H1 (cell line): ENCODE results near the gene ITGA11. TPM values are rescaled to one million over a fixed set of nuclear protein-coding genes. Genes with fewer than 3 reads are reported as not detected.
A peak's percentile ranks its signal among the peaks of the same experiment; 100 is the strongest.
"Not testable (repeated sequence)": the region's sequence is repeated elsewhere in the genome, so short reads cannot be mapped to it uniquely, and the experiment has no call there.

ENCODE experiments used
- CTCF ChIA-PET: fragments of 300-600 bp; sonication (Branson Sonifier 250); formaldehyde crosslinking; loops from one replicate; lab custom pipeline; 2021; ENCODE audit not compliant: partially characterized antibody; lab: Charles Lee
- POLR2A ChIA-PET: fragments of 300-600 bp; sonication (Branson Sonifier 250); formaldehyde crosslinking; loops from one replicate; lab custom pipeline; 2021; ENCODE audit warnings: inconsistent platforms; ENCODE audit not compliant: partially characterized antibody; lab: Charles Lee
- DNase-seq, 2 experiments: peaks; one replicate each; pipeline versions ENCODE4 v3.0.0 to v3.0.0-alpha.2; 2010 to 2022; ENCODE audit warnings: low spot score in 2 of 2, low read depth in 1 of 2, mixed read lengths in 1 of 2
- FAIRE-seq: peaks from 2 replicates; lab custom pipeline; 2011; peaks lifted over from hg19 to GRCh38; lab: Jason Lieb, UNC
- H2AFZ ChIP-seq: 2 replicates; pipeline ENCODE4 v1.8.1; 2012; ENCODE audit warnings: low read length, inconsistent platforms
- H2AK5ac ChIP-seq: 2 replicates; pipeline ENCODE4 v1.6.1; 2013; ENCODE audit warnings: low read depth, low read length
- H2BK120ac ChIP-seq: replicated peaks from 2 replicates; pipeline ENCODE3; 2013; ENCODE audit warnings: low read depth, low read length, inconsistent platforms
- H2BK12ac ChIP-seq: 2 replicates; pipeline ENCODE4 v1.6.1; 2013; ENCODE audit warnings: low read depth, low read length
- H2BK15ac ChIP-seq: 2 replicates; pipeline ENCODE4 v1.6.1; 2013; ENCODE audit warnings: low read length
- H2BK20ac ChIP-seq: 2 replicates; pipeline ENCODE4 v1.6.1; 2013; ENCODE audit warnings: low read length
- H2BK5ac ChIP-seq: 2 replicates; pipeline ENCODE4 v1.6.1; 2013; ENCODE audit warnings: low read depth, low read length
- H3K14ac ChIP-seq: 2 replicates; pipeline ENCODE4 v1.6.1; 2013; ENCODE audit warnings: inconsistent platforms; ENCODE audit not compliant: insufficient read length
- H3K18ac ChIP-seq: 2 replicates; pipeline ENCODE4 v1.6.1; 2013; ENCODE audit warnings: low read length; ENCODE audit errors: extremely low read depth
- H3K23ac ChIP-seq: 2 replicates; pipeline ENCODE4 v1.6.1; 2013; ENCODE audit warnings: inconsistent platforms; ENCODE audit not compliant: insufficient read length
- H3K23me2 ChIP-seq: 2 replicates; pipeline ENCODE4 v1.6.1; 2013; ENCODE audit warnings: low read depth, low read length
- H3K27ac ChIP-seq: 2 replicates; pipeline ENCODE4 v1.6.1; 2011; ENCODE audit warnings: low read depth, low read length, inconsistent platforms
- H3K27me3 ChIP-seq, 4 experiments: replicated peaks in 1 of 4; 1 replicate in 1 of 4; 2 replicates in 3 of 4; pipeline versions ENCODE4 v1.6.1 to v1.8.1; 2011 to 2013; ENCODE audit warnings: low read length in 3 of 4, mild to moderate bottlenecking in 3 of 4, inconsistent platforms in 2 of 4, mixed read lengths in 2 of 4, moderate library complexity in 1 of 4; ENCODE audit not compliant: control insufficient read depth in 3 of 4, insufficient read depth in 3 of 4; ENCODE audit errors: extremely low read depth in 1 of 4
- H3K36me3 ChIP-seq, 4 experiments: 2 replicates each; pipeline versions ENCODE4 v1.6.1 to v1.8.1; 2011 to 2013; ENCODE audit warnings: mild to moderate bottlenecking in 4 of 4, low read length in 3 of 4, moderate library complexity in 2 of 4, control low read depth in 1 of 4, inconsistent platforms in 1 of 4; ENCODE audit not compliant: insufficient read depth in 4 of 4, control insufficient read depth in 2 of 4
- H3K4ac ChIP-seq: replicated peaks from 2 replicates; pipeline ENCODE3; 2013; ENCODE audit warnings: low read length, low read depth, mixed read lengths, inconsistent platforms; ENCODE audit not compliant: insufficient read length
- H3K4me1 ChIP-seq, 4 experiments: replicated peaks in 1 of 4; 1 replicate in 1 of 4; 2 replicates in 3 of 4; pipeline versions ENCODE4 v1.6.1 to v1.8.1; 2011 to 2013; ENCODE audit warnings: low read length in 3 of 4, inconsistent platforms in 2 of 4, mixed read lengths in 1 of 4; ENCODE audit not compliant: insufficient read depth in 4 of 4, control insufficient read depth in 3 of 4
- H3K4me2 ChIP-seq, 2 experiments: 2 replicates each; pipeline versions ENCODE4 v1.6.1 to v1.8.1; 2011 to 2013; ENCODE audit warnings: low read depth in 2 of 2, low read length in 2 of 2, control low read depth in 1 of 2, inconsistent platforms in 1 of 2, mild to moderate bottlenecking in 1 of 2; ENCODE audit not compliant: insufficient read depth in 1 of 2
- H3K4me3 ChIP-seq, 4 experiments: fragments of 200-600, 300-600 bp in 1 of 4; sonication (generic), shearing (Covaris generic), sonication (Bioruptor Twin) in 1 of 4; 2 replicates each; pipeline versions ENCODE4 v1.5.1 to v1.8.1; 2011 to 2016; ENCODE audit warnings: low read length in 4 of 4, low read depth in 3 of 4, control low read depth in 2 of 4, inconsistent platforms in 2 of 4, mild to moderate bottlenecking in 2 of 4, mixed read lengths in 1 of 4, moderate library complexity in 1 of 4; ENCODE audit not compliant: insufficient read depth in 2 of 4; ENCODE audit errors: extremely low read depth in 1 of 4
- H3K56ac ChIP-seq: replicated peaks from 2 replicates; pipeline ENCODE3; 2013; ENCODE audit warnings: low read depth, mild to moderate bottlenecking, mixed read lengths, low read length, inconsistent platforms; ENCODE audit not compliant: insufficient read length
- H3K79me1 ChIP-seq: 2 replicates; pipeline ENCODE4 v1.6.1; 2013; ENCODE audit warnings: low read depth, low read length, control low read depth
- H3K79me2 ChIP-seq, 2 experiments: 2 replicates each; pipeline versions ENCODE4 v1.6.1 to v1.8.1; 2012 to 2013; ENCODE audit warnings: low read length in 2 of 2, mild to moderate bottlenecking in 2 of 2, inconsistent platforms in 1 of 2; ENCODE audit not compliant: insufficient read depth in 2 of 2, control insufficient read depth in 1 of 2
- H3K9ac ChIP-seq, 4 experiments: replicated peaks in 1 of 4; 1 replicate in 1 of 4; 2 replicates in 3 of 4; pipeline versions ENCODE4 v1.6.1 to v1.8.1; 2011 to 2013; ENCODE audit warnings: low read depth in 3 of 4, low read length in 3 of 4, control low read depth in 2 of 4, mild to moderate bottlenecking in 2 of 4, moderate library complexity in 2 of 4, inconsistent platforms in 1 of 4; ENCODE audit errors: extremely low read depth in 1 of 4
- H3K9me3 ChIP-seq, 2 experiments: 2 replicates each; pipeline versions ENCODE4 v1.6.1 to v1.8.1; 2012 to 2013; ENCODE audit warnings: mild to moderate bottlenecking in 2 of 2, moderate library complexity in 2 of 2, control low read depth in 1 of 2, inconsistent platforms in 1 of 2, low read depth in 1 of 2, low read length in 1 of 2, mixed read lengths in 1 of 2; ENCODE audit not compliant: insufficient read depth in 2 of 2
- H4K20me1 ChIP-seq, 2 experiments: replicated peaks in 1 of 2; 2 replicates each; pipeline versions ENCODE3 to v1.8.1; 2011 to 2013; ENCODE audit warnings: inconsistent platforms in 2 of 2, low read length in 2 of 2, mild to moderate bottlenecking in 1 of 2; ENCODE audit not compliant: insufficient read depth in 2 of 2, control insufficient read depth in 1 of 2
- H4K5ac ChIP-seq: 2 replicates; pipeline ENCODE4 v1.6.1; 2013; ENCODE audit warnings: low read length, low read depth, mixed read lengths, inconsistent platforms; ENCODE audit not compliant: insufficient read length
- H4K8ac ChIP-seq: 2 replicates; pipeline ENCODE4 v1.8.0; 2013; ENCODE audit warnings: mild to moderate bottlenecking, moderate library complexity, low read length, inconsistent platforms; ENCODE audit not compliant: insufficient read depth; ENCODE audit errors: extremely low read depth
- H4K91ac ChIP-seq: replicated peaks from 2 replicates; pipeline ENCODE3; 2013; ENCODE audit warnings: low read length, mixed read lengths, inconsistent platforms; ENCODE audit not compliant: insufficient read length
- KDM1A ChIP-seq: fragments of 200-600, 300-600 bp; sonication (generic); IDR thresholded peaks from 2 replicates; pipeline ENCODE4 v1.7.1; 2016; ENCODE audit warnings: mild to moderate bottlenecking, low read length, borderline replicate concordance
- WGBS, 2 experiments: shearing (Covaris generic) in 1 of 2; methylation state at CpG; one replicate each; pipeline versions ENCODE4 v1.1.6 to v1.1.7; 2013 to 2015; ENCODE audit warnings: low lambda C conversion rate in 2 of 2, mixed read lengths in 2 of 2, inconsistent platforms in 1 of 2, low coverage in 1 of 2, missing lambda C conversion rate in 1 of 2; ENCODE audit not compliant: insufficient replicate concordance in 2 of 2, insufficient coverage in 1 of 2, insufficient read length in 1 of 2; ENCODE audit errors: extremely low coverage in 1 of 2, missing lambda C conversion rate in 1 of 2; 5-methylcytosine and 5-hydroxymethylcytosine counted together
- polyA plus RNA-seq, 7 experiments: library from polyadenylated mRNA; depleted of rRNA in 3 of 7; stranded (reverse) in 5 of 7; unstranded in 2 of 7; fragments of >200 nt in 5 of 7; fragments of 200-250 nt in 2 of 7; gene quantifications; 1 replicate in 5 of 7; 2 replicates in 1 of 7; 4 replicates in 1 of 7; pipeline versions ENCODE4 v1.2.1 to v1.2.3, GENCODE V29; 2011 to 2013; ENCODE audit warnings: missing spikeins in 2 of 7, mixed read lengths in 2 of 7
- total RNA-seq: library from RNA; stranded (reverse); fragmentation: NEBNext Ultra II Directional; extraction: Animal tissue kit (Norgen Biotek cat#: 25700); gene quantifications from 2 replicates; pipeline ENCODE4 v1.2.1, GENCODE V29; 2021

Gene ITGA11
- total and polyA plus RNA-seq, 2 of the 8 experiments (the other 6 are each of a cell fraction or from before 2014, with no cell fraction given) = 0.05 to 0.06 TPM

DNA sequence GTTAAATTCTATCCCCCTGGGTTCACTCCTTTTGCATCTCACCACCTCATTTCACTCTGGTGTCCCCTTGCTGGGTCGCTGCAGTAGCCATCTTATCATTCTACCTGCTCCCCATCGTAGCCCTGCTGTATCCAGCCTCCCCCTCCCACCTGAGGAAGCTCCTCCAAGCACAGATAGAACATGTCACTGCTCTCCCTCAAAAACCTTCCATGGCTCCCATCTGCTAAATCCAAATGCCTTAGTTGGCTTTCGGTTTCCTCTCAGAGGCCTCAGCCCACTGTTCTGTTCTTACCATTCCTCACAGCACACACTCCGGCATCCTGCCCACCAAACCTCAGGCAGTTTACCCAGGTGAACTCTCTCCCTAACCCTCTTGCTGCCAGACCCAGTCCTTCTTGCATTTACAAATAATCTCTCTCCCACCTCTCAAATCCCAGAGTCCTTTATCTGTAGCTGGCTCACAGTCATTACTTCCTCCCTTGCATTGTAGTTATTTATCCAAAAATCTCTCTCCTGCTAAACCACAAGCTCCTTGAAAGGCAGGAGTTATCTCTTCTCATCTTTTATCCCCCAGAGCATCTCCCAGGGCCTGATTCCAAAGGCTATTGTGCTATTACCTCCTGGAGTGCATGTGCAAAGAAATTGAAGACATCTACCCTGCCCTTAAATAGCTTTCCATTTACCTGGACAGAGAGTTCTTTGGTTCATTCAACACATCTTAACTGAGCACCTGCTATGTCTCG is 9.4 kb downstream of the ITGA11 start:
- H4K5ac ChIP-seq, H3K79me1 ChIP-seq, H3K4me3 ChIP-seq, H2BK5ac ChIP-seq, H2BK120ac ChIP-seq, H3K23ac ChIP-seq, H3K18ac ChIP-seq, POLR2A ChIA-PET, H3K79me2 ChIP-seq, FAIRE-seq, H2AFZ ChIP-seq, H3K23me2 ChIP-seq, H4K8ac ChIP-seq, H3K9ac ChIP-seq, DNase-seq, H3K27me3 ChIP-seq, H3K36me3 ChIP-seq, H3K9me3 ChIP-seq, H3K4me1 ChIP-seq, H2BK12ac ChIP-seq, H4K20me1 ChIP-seq, H3K14ac ChIP-seq, H4K91ac ChIP-seq, H3K4ac ChIP-seq, H2AK5ac ChIP-seq, H3K27ac ChIP-seq, H3K4me2 ChIP-seq, H3K56ac ChIP-seq: not testable (repeated sequence)
- CTCF ChIA-PET = interaction anchor here (1.2 to 1.3 kb wide), 3 partner anchors 15 to 131 kb away, joined by 3 to 4 read pairs (median 3); no protein-coding TSS in a partner anchor
- 70% methylated on average over 4 of the region's 5 CpGs; no CpG with 5 or more reads in 1 of the 2 experiments for WGBS, 2 experiments
- Histone ChIP-seq H2BK20ac (0 out of 2 replicates have a peak overlapping the region, but pooled peaks have one; percentile 80), H2BK15ac (peak overlapping the region; percentile 97; the same call in 1 of the 2 replicates)
- TF ChIP-seq KDM1A = peak; percentile 60; the same call in 1 of the 2 replicates
